GM19351 (cell line): ENCODE measurements around the gene RAB3D.

ENCODE experiments used
- ATAC-seq: cut with Tn5 transposase; IDR thresholded peaks from one replicate; pipeline ENCODE4 v1.9.1; 2021; ENCODE audit warnings: mild to moderate bottlenecking, moderate library complexity; ENCODE audit not compliant: unreplicated experiment

The RAB3D gene

GRCh38 chr19:11299946-11300810, 39.3 kb downstream of the RAB3D start:
- no peak for ATAC-seq

GRCh38 chr19:11296264-11296663, 43.2 kb downstream of the RAB3D start:
- no peak for ATAC-seq

GRCh38 chr19:11295665-11296245, 43.7 kb downstream of the RAB3D start, which contains the start of gene TSPAN16:
TSPAN16 (plus strand) TSS chr19:11296160; CDS start chr19:11296298, 138 bp downstream.
- no peak for ATAC-seq

- no peak for ATAC-seq
These were observed 44.3 kb downstream of the RAB3D start for GRCh38 chr19:11295180-11295579.

- no peak for ATAC-seq
These were observed 45.7 kb downstream of the RAB3D start for GRCh38 chr19:11293433-11294389.

- ATAC-seq = no peak
These were observed 47.5 kb downstream of the RAB3D start for GRCh38 chr19:11291991-11292390.

- ATAC-seq = no peak
These were observed 48.0 kb downstream of the RAB3D start for GRCh38 chr19:11291415-11291814.

- no peak for ATAC-seq
These were observed 49.2 kb downstream of the RAB3D start for GRCh38 chr19:11290256-11290655.

- no peak for ATAC-seq
These were observed 51.1 kb downstream of the RAB3D start for GRCh38 chr19:11288349-11288748.

GRCh38 chr19:11286312-11286974, 53.0 kb downstream of the RAB3D start:
- no peak for ATAC-seq

GRCh38 chr19:11284515-11284914, 54.9 kb downstream of the RAB3D start:
- no peak for ATAC-seq

- ATAC-seq = no peak
These were observed 58.0 kb downstream of the RAB3D start for GRCh38 chr19:11281356-11282049.

GRCh38 chr19:11279505-11280236, 59.8 kb downstream of the RAB3D start:
- no peak for ATAC-seq

- no peak for ATAC-seq
These were observed 60.8 kb downstream of the RAB3D start for GRCh38 chr19:11278670-11279069.

GRCh38 chr19:11274533-11275086, 64.8 kb downstream of the RAB3D start:
- no peak for ATAC-seq

- no peak for ATAC-seq
These were observed 65.5 kb downstream of the RAB3D start for GRCh38 chr19:11273989-11274388.

- no peak for ATAC-seq
These were observed 66.2 kb downstream of the RAB3D start for GRCh38 chr19:11273296-11273695.
